Mesenchymal stem cell (in vitro differentiated cells and primary cell): ENCODE measurements around the gene FAM117A.
A peak's percentile ranks its signal among the peaks of the same experiment; 100 is the strongest.

Experiments
- DNase-seq: peaks from one replicate; pipeline ENCODE4 v3.0.0-alpha.2; 2013
- H2AFZ ChIP-seq: one replicate; pipeline ENCODE4 v1.6.1; 2013; ENCODE audit warnings: low read depth, mild to moderate bottlenecking, control low read depth, inconsistent platforms, low read length, moderate library complexity
- H2AK5ac ChIP-seq: 2 replicates; pipeline ENCODE4 v1.6.1; 2013; ENCODE audit warnings: low read length, moderate library complexity, mild to moderate bottlenecking, inconsistent platforms; ENCODE audit not compliant: severe bottlenecking
- H2BK120ac ChIP-seq: one replicate; pipeline ENCODE4 v1.6.1; 2013; ENCODE audit warnings: low read depth, mild to moderate bottlenecking, inconsistent platforms, low read length, moderate library complexity
- H2BK12ac ChIP-seq, 2 experiments: one replicate each; pipeline ENCODE4 v1.6.1; 2013; ENCODE audit warnings: inconsistent platforms in 2 of 2, low read length in 2 of 2, mild to moderate bottlenecking in 2 of 2, moderate library complexity in 2 of 2, control low read depth in 1 of 2
- H2BK15ac ChIP-seq: one replicate; pipeline ENCODE4 v1.6.1; 2013; ENCODE audit warnings: mild to moderate bottlenecking, low read depth, inconsistent platforms; ENCODE audit not compliant: poor library complexity, severe bottlenecking
- H2BK5ac ChIP-seq: 2 replicates; pipeline ENCODE4 v1.6.1; 2013; ENCODE audit warnings: low read depth, mild to moderate bottlenecking, low read length, control low read depth, inconsistent platforms; ENCODE audit not compliant: poor library complexity, severe bottlenecking
- H3K14ac ChIP-seq, 2 experiments: one replicate each; pipeline ENCODE4 v1.6.1; 2013; ENCODE audit warnings: inconsistent platforms in 2 of 2, low read length in 2 of 2, control low read depth in 1 of 2, mild to moderate bottlenecking in 1 of 2, moderate library complexity in 1 of 2
- H3K18ac ChIP-seq, 2 experiments: one replicate each; pipeline ENCODE4 v1.6.1; 2013; ENCODE audit warnings: inconsistent platforms in 2 of 2, low read length in 2 of 2, control low read depth in 1 of 2, low read depth in 1 of 2, mild to moderate bottlenecking in 1 of 2
- H3K23ac ChIP-seq, 2 experiments: one replicate each; pipeline ENCODE4 v1.6.1; 2013; ENCODE audit warnings: inconsistent platforms in 2 of 2, low read length in 2 of 2, mild to moderate bottlenecking in 2 of 2, moderate library complexity in 2 of 2, control low read depth in 1 of 2
- H3K27ac ChIP-seq: 2 replicates; pipeline ENCODE4 v1.5.1; 2013; ENCODE audit warnings: mild to moderate bottlenecking, moderate library complexity, low read length, control low read depth, inconsistent platforms; ENCODE audit not compliant: poor library complexity, severe bottlenecking
- H3K27me3 ChIP-seq, 2 experiments: 2 replicates each; pipeline versions ENCODE4 v1.6.1 to v1.7.0; 2013; ENCODE audit warnings: low read length in 2 of 2, mild to moderate bottlenecking in 2 of 2, moderate library complexity in 2 of 2, control low read depth in 1 of 2, inconsistent platforms in 1 of 2; ENCODE audit not compliant: control insufficient read depth in 1 of 2, insufficient read depth in 1 of 2
- H3K36me3 ChIP-seq, 2 experiments: 2 replicates each; pipeline versions ENCODE4 v1.6.1 to v1.7.0; 2013; ENCODE audit warnings: low read length in 2 of 2, control low read depth in 1 of 2, inconsistent platforms in 1 of 2, low read depth in 1 of 2, mild to moderate bottlenecking in 1 of 2; ENCODE audit not compliant: insufficient read depth in 2 of 2, control insufficient read depth in 1 of 2
- H3K4ac ChIP-seq, 2 experiments: one replicate each; pipeline ENCODE4 v1.6.1; 2013; ENCODE audit warnings: inconsistent platforms in 2 of 2, low read length in 2 of 2, mild to moderate bottlenecking in 2 of 2, moderate library complexity in 2 of 2, control low read depth in 1 of 2, low read depth in 1 of 2
- H3K4me1 ChIP-seq: 2 replicates; pipeline ENCODE4 v1.6.1; 2013; ENCODE audit warnings: low read depth, low read length, control low read depth; ENCODE audit not compliant: control insufficient read depth, insufficient read depth
- H3K4me2 ChIP-seq: 2 replicates; pipeline ENCODE4 v1.6.1; 2013; ENCODE audit warnings: low read length, mild to moderate bottlenecking, inconsistent platforms; ENCODE audit not compliant: poor library complexity, severe bottlenecking
- H3K4me3 ChIP-seq, 2 experiments: 2 replicates each; pipeline versions ENCODE4 v1.5.1 to v1.7.0; 2013; ENCODE audit warnings: low read length in 2 of 2, mild to moderate bottlenecking in 2 of 2, control low read depth in 1 of 2, low read depth in 1 of 2; ENCODE audit not compliant: insufficient read depth in 1 of 2
- H3K79me1 ChIP-seq: replicated peaks from 2 replicates; pipeline ENCODE4 v1.6.1; 2013; ENCODE audit warnings: mild to moderate bottlenecking, control low read depth, low read length, inconsistent platforms; ENCODE audit not compliant: poor library complexity, severe bottlenecking
- H3K9ac ChIP-seq: 2 replicates; pipeline ENCODE4 v1.7.0; 2013; ENCODE audit warnings: mild to moderate bottlenecking, low read length, moderate library complexity
- H3K9me3 ChIP-seq: 2 replicates; pipeline ENCODE4 v1.7.0; 2013; ENCODE audit warnings: mild to moderate bottlenecking, low read length; ENCODE audit not compliant: control insufficient read depth
- H4K8ac ChIP-seq: one replicate; pipeline ENCODE4 v1.6.1; 2013; ENCODE audit warnings: inconsistent platforms, mild to moderate bottlenecking, low read length, moderate library complexity
- H4K91ac ChIP-seq: one replicate; pipeline ENCODE4 v1.6.1; 2013; ENCODE audit warnings: mild to moderate bottlenecking, low read length, inconsistent platforms
- WGBS: methylation state at CpG from one replicate; pipeline ENCODE4 v1.1.7; 2013; ENCODE audit warnings: mixed read lengths; 5-methylcytosine and 5-hydroxymethylcytosine counted together

FAM117A gene

GRCh38 chr17:49677933-49678847 is 85.7 kb downstream of the FAM117A start, which contains the start of gene SPOP:
Gene SPOP (minus strand): TSS chr17:49678097. CDS start chr17:49622810, 55,287 bp downstream.
- H2AK5ac ChIP-seq: no peak within 1 kb of the TSS
- peak within 1 kb of the TSS; percentile 95 for H2BK120ac ChIP-seq
- no peaks in the 10 kb centered on the region for H3K27me3 ChIP-seq
- peak within 1 kb of the TSS in 1 of 2 experiments; percentile 97 for H3K14ac ChIP-seq
- peak within 1 kb of the TSS; percentile 99 for H3K4me2 ChIP-seq
- peak within 1 kb of the TSS; percentile 96 to 100 for H3K18ac ChIP-seq
- peak within 1 kb of the TSS; percentile 80 for H2BK5ac ChIP-seq
- peak within 1 kb of the TSS; percentile 57 for H2BK15ac ChIP-seq
- peak within 1 kb of the TSS; percentile 96 for H3K27ac ChIP-seq
- H3K9me3 ChIP-seq: no peaks in the 10 kb centered on the region
- peaks cover 3% of the 10 kb centered on the region for H3K4me1 ChIP-seq
- peak within 1 kb of the TSS in 1 of 2 experiments; percentile 72 for H2BK12ac ChIP-seq
- peaks cover 0 to 10% of the 10 kb centered on the region in 2 experiments for H3K36me3 ChIP-seq
- H4K91ac ChIP-seq: peak within 1 kb of the TSS; percentile 94
- peak within 1 kb of the TSS; percentile 63 for H2AFZ ChIP-seq
- H3K79me1 ChIP-seq: no peaks in the 10 kb centered on the region
- peak within 1 kb of the TSS in 1 of 2 experiments; percentile 10 for H3K23ac ChIP-seq
- H3K4ac ChIP-seq: peak within 1 kb of the TSS in 1 of 2 experiments; percentile 88
- peak within 1 kb of the TSS; percentile 93 for H3K9ac ChIP-seq
- H3K4me3 ChIP-seq: peak within 1 kb of the TSS; percentile 82 to 92
- peak; percentile 100 for DNase-seq
- peak within 1 kb of the TSS; percentile 95 for H4K8ac ChIP-seq
- 15% methylated on average over 47 of the region's 53 CpGs for WGBS

DNA sequence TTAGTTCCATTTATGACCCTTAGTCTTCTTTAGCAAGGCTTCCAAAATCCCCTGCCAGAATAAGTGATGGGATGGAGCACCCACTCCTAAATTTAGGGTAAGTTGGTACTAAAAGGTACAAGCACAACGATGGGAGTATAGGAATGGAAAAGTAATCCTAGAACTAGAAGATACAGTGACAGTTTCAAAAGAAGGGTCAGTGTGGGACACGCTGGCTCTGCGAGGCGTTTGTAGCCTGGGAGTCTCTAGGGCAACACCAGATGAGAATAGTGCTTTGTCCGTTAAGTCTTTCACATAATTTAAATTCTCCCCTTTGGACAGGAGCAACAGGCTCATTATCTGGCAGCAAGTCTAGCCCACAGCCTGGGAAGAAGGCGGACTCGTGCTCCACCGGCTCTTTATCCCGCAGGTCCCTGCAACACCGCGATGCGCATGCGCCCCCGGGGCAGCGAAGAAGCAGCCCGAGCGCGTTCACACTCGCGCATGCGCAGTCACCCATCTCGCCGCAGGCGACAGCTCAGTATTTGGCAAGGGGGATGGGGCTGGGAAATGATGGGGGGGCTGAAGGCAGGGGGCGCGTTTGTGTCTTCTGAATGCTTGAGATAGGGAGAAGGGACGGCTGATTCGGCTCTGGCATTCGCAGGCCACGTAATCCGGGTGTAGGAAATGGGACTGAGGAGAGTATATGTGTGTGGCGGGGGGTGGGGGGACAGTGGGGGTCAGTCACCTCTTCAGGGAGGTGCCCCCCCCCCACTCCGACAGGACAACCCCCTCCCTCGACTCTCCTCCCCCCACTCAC is 86.6 kb downstream of the FAM117A start:
- H3K4ac ChIP-seq: peak overlapping the region in 1 of 2 experiments; percentile 88
- peak overlapping the region; percentile 94 for H4K91ac ChIP-seq
- H3K9ac ChIP-seq: peak overlapping the region; percentile 93
- peaks cover 3% of the 10 kb centered on the region for H3K4me1 ChIP-seq
- H2AFZ ChIP-seq: peak overlapping the region; percentile 63
- peak overlapping the region in 1 of 2 experiments; percentile 10 for H3K23ac ChIP-seq
- H2BK5ac ChIP-seq: peak overlapping the region; percentile 80
- H4K8ac ChIP-seq: peak overlapping the region; percentile 95
- peak overlapping the region in 1 of 2 experiments; percentile 72 for H2BK12ac ChIP-seq
- H3K14ac ChIP-seq: peak overlapping the region in 1 of 2 experiments; percentile 97
- DNase-seq: peak; percentile 93
- peak overlapping the region; percentile 99 for H3K4me2 ChIP-seq
- H3K27ac ChIP-seq: peak overlapping the region; percentile 96
- H3K36me3 ChIP-seq: peaks cover 0 to 14% of the 10 kb centered on the region in 2 experiments
- H3K27me3 ChIP-seq: no peaks in the 10 kb centered on the region
- WGBS: under 1% methylated on average over 27 of the region's 34 CpGs
- H2BK120ac ChIP-seq: peak overlapping the region; percentile 95
- peak overlapping the region; percentile 82 to 92 for H3K4me3 ChIP-seq
- no peak overlapping the region for H2AK5ac ChIP-seq
- peaks cover 1% of the 10 kb centered on the region for H3K79me1 ChIP-seq
- peak overlapping the region; percentile 57 for H2BK15ac ChIP-seq
- H3K18ac ChIP-seq: peak overlapping the region; percentile 96 to 100
- H3K9me3 ChIP-seq: no peaks in the 10 kb centered on the region

GRCh38 chr17:49676276-49676868 is 87.6 kb downstream of the FAM117A start:
- peaks cover 0 to 14% of the 10 kb centered on the region in 2 experiments for H3K36me3 ChIP-seq
- H3K9ac ChIP-seq: peak overlapping the region; percentile 93
- 92% methylated on average over 5 of the region's 5 CpGs for WGBS
- no peak overlapping the region for H3K14ac ChIP-seq
- H3K4ac ChIP-seq: no peak overlapping the region
- no peak overlapping the region for H2BK5ac ChIP-seq
- H4K8ac ChIP-seq: no peak overlapping the region
- no peak overlapping the region for H3K27ac ChIP-seq
- no peak overlapping the region for H2BK12ac ChIP-seq
- H2AFZ ChIP-seq: no peak overlapping the region
- no peak overlapping the region for H2BK15ac ChIP-seq
- H3K4me3 ChIP-seq: peak overlapping the region in 1 of 2 experiments; percentile 92
- DNase-seq: peak; percentile 65
- H3K79me1 ChIP-seq: peaks cover 1% of the 10 kb centered on the region
- H3K9me3 ChIP-seq: no peaks in the 10 kb centered on the region
- H2BK120ac ChIP-seq: no peak overlapping the region
- no peak overlapping the region for H2AK5ac ChIP-seq
- H3K18ac ChIP-seq: no peak overlapping the region
- peaks cover 3% of the 10 kb centered on the region for H3K4me1 ChIP-seq
- H3K4me2 ChIP-seq: peak overlapping the region; percentile 99
- H3K23ac ChIP-seq: no peak overlapping the region
- no peaks in the 10 kb centered on the region for H3K27me3 ChIP-seq
- no peak overlapping the region for H4K91ac ChIP-seq
